22Rv1 (cell line): ENCODE measurements around the gene KIF26A.
"Not testable (repeated sequence)": the region's sequence is repeated elsewhere in the genome, so short reads cannot be mapped to it uniquely, and the experiment has no call there.

ENCODE experiments used
- ZFX ChIP-seq: fragments of 450-650 bp; IDR thresholded peaks from 2 replicates; pipeline ENCODE4 v1.6.1; 2017; ENCODE audit warnings: antibody characterized with exemption, borderline replicate concordance
- TF ChIP-seq, protein P1 (sequence below): fragments of 450-650 bp; IDR thresholded peaks from 2 replicates; pipeline ENCODE4 v1.5.1; 2017; ENCODE audit warnings: mild to moderate bottlenecking

GRCh38 chr14:104208015-104208295 is 69.6 kb downstream of the KIF26A start:
- TF ChIP-seq, protein P1, sequence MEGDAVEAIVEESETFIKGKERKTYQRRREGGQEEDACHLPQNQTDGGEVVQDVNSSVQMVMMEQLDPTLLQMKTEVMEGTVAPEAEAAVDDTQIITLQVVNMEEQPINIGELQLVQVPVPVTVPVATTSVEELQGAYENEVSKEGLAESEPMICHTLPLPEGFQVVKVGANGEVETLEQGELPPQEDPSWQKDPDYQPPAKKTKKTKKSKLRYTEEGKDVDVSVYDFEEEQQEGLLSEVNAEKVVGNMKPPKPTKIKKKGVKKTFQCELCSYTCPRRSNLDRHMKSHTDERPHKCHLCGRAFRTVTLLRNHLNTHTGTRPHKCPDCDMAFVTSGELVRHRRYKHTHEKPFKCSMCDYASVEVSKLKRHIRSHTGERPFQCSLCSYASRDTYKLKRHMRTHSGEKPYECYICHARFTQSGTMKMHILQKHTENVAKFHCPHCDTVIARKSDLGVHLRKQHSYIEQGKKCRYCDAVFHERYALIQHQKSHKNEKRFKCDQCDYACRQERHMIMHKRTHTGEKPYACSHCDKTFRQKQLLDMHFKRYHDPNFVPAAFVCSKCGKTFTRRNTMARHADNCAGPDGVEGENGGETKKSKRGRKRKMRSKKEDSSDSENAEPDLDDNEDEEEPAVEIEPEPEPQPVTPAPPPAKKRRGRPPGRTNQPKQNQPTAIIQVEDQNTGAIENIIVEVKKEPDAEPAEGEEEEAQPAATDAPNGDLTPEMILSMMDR = not testable (repeated sequence)
- TF ChIP-seq ZFX = not testable (repeated sequence)
